HepG2 (cell line): ENCODE results near the gene CD44. TPM values are rescaled to one million over a fixed set of nuclear protein-coding genes. Genes with fewer than 3 reads are reported as not detected.

ENCODE experiments used
- MBD4 ChIP-seq: IDR thresholded peaks from 2 replicates; pipeline ENCODE4 v1.6.1; 2012; ENCODE audit warnings: low read length, inconsistent platforms, borderline replicate concordance
- ZNF564 ChIP-seq: sonication (generic); formaldehyde crosslinking; IDR thresholded peaks from 2 replicates; pipeline ENCODE4 v1.8.1; 2023; ENCODE audit warnings: mild to moderate bottlenecking, missing genetic modification reagents
- ZSCAN21 ChIP-seq: sonication (generic); formaldehyde crosslinking; IDR thresholded peaks from 2 replicates; pipeline ENCODE4 v1.8.0; 2022; ENCODE audit warnings: mild to moderate bottlenecking, missing genetic modification reagents, moderate library complexity, borderline replicate concordance
- polyA plus RNA-seq, 8 experiments: library from polyadenylated mRNA; depleted of rRNA in 3 of 8; stranded (reverse) in 7 of 8; unstranded in 1 of 8; fragments of >200 nt; fragmentation: Illumina TruSeq in 4 of 8; extraction: Trizol in 4 of 8; gene quantifications; 2 replicates each; pipeline versions ENCODE4 v1.2.1 to v1.2.3, GENCODE V29; 2011 to 2016; ENCODE audit warnings: low read depth in 4 of 8, missing spikeins in 1 of 8, mixed read lengths in 1 of 8; ENCODE audit not compliant: insufficient read depth in 1 of 8
- total RNA-seq, 5 experiments: library from RNA; depleted of rRNA; stranded (reverse); fragments of >200 nt; fragmentation: Illumina TruSeq; extraction: Trizol; gene quantifications; 2 replicates each; pipeline ENCODE4 v1.2.3, GENCODE V29; 2016; ENCODE audit warnings: low read depth in 1 of 5
- TF ChIP-seq, protein P1 (sequence below): sonication (generic); formaldehyde crosslinking; IDR thresholded peaks from 2 replicates; pipeline ENCODE4 v1.4.0; 2020; ENCODE audit warnings: missing genetic modification reagents
- TF ChIP-seq, protein P2 (sequence below): sonication (generic); formaldehyde crosslinking; IDR thresholded peaks from 2 replicates; pipeline ENCODE4 v1.8.0; 2022; ENCODE audit warnings: mild to moderate bottlenecking, missing genetic modification reagents; ENCODE audit not compliant: insufficient replicate concordance

Gene CD44
- total and polyA plus RNA-seq, 2 of the 13 experiments (the other 11 are each of a cell fraction or from before 2014, with no cell fraction given): 0.02 to 0.11 TPM

DNA sequence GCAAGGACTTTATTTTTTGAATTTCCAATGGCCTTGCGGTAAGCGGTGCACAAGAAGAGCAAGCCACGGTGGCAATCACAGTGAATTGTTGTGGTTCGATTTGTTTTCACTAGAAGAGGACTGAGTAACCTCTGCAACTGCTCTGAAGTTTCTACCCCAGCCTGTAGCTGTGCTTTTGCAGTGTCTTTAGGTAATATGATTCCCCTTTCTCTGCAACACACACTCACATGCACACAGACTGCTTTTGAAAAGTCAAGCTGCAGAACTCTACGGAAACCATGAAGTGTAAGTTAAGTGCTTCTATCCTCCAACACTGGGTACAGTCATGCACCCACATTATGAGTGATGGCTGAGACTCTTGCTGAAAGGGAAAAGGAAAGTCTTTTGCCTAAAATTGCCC, 38.4 kb downstream of the CD44 start (continued):
- TF ChIP-seq, protein P1, sequence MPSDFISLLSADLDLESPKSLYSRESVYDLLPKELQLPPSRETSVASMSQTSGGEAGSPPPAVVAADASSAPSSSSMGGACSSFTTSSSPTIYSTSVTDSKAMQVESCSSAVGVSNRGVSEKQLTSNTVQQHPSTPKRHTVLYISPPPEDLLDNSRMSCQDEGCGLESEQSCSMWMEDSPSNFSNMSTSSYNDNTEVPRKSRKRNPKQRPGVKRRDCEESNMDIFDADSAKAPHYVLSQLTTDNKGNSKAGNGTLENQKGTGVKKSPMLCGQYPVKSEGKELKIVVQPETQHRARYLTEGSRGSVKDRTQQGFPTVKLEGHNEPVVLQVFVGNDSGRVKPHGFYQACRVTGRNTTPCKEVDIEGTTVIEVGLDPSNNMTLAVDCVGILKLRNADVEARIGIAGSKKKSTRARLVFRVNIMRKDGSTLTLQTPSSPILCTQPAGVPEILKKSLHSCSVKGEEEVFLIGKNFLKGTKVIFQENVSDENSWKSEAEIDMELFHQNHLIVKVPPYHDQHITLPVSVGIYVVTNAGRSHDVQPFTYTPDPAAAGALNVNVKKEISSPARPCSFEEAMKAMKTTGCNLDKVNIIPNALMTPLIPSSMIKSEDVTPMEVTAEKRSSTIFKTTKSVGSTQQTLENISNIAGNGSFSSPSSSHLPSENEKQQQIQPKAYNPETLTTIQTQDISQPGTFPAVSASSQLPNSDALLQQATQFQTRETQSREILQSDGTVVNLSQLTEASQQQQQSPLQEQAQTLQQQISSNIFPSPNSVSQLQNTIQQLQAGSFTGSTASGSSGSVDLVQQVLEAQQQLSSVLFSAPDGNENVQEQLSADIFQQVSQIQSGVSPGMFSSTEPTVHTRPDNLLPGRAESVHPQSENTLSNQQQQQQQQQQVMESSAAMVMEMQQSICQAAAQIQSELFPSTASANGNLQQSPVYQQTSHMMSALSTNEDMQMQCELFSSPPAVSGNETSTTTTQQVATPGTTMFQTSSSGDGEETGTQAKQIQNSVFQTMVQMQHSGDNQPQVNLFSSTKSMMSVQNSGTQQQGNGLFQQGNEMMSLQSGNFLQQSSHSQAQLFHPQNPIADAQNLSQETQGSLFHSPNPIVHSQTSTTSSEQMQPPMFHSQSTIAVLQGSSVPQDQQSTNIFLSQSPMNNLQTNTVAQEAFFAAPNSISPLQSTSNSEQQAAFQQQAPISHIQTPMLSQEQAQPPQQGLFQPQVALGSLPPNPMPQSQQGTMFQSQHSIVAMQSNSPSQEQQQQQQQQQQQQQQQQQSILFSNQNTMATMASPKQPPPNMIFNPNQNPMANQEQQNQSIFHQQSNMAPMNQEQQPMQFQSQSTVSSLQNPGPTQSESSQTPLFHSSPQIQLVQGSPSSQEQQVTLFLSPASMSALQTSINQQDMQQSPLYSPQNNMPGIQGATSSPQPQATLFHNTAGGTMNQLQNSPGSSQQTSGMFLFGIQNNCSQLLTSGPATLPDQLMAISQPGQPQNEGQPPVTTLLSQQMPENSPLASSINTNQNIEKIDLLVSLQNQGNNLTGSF (CRISPR knock-in tag): no peak
- TF ChIP-seq MBD4 (no peak), ZNF564 (CRISPR knock-in tag) (no peak), ZSCAN21 (CRISPR knock-in tag) (no peak)
- TF ChIP-seq, protein P2, sequence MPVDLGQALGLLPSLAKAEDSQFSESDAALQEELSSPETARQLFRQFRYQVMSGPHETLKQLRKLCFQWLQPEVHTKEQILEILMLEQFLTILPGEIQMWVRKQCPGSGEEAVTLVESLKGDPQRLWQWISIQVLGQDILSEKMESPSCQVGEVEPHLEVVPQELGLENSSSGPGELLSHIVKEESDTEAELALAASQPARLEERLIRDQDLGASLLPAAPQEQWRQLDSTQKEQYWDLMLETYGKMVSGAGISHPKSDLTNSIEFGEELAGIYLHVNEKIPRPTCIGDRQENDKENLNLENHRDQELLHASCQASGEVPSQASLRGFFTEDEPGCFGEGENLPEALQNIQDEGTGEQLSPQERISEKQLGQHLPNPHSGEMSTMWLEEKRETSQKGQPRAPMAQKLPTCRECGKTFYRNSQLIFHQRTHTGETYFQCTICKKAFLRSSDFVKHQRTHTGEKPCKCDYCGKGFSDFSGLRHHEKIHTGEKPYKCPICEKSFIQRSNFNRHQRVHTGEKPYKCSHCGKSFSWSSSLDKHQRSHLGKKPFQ (CRISPR knock-in tag): no peak
- TF ChIP-seq, all 625 proteins: peak for 0
